Lower leg skin (tissue), 3 donors: Measurements from ENCODE around the gene SFPQ.

Source experiments
- CTCF ChIP-seq, 3 donors: fragments of 450-650 bp; IDR thresholded peaks; one replicate each; pipeline ENCODE4 v1.5.1; 2016; ENCODE audit warnings: antibody characterized with exemption in 3 of 3, mild to moderate bottlenecking in 3 of 3, moderate library complexity in 2 of 3
- POLR2A ChIP-seq, 2 donors: fragments of 450-650 bp; IDR thresholded peaks; one replicate each; pipeline ENCODE4 v1.6.1; 2016 to 2017; ENCODE audit warnings: antibody characterized with exemption in 2 of 2, mild to moderate bottlenecking in 1 of 2, moderate library complexity in 1 of 2

GRCh38 chr1:35180776-35181374 is 12.1 kb downstream of the SFPQ start:
- TF ChIP-seq CTCF (IDR thresholded peaks at IDR 0.05) (no peak), POLR2A (IDR thresholded peaks at IDR 0.05) (no peak)
